Upper lobe of left lung (tissue), 6 donors: ENCODE measurements around the gene IST1. TPM values are rescaled to one million over a fixed set of nuclear protein-coding genes. Genes with fewer than 3 reads are reported as not detected.
A peak's percentile ranks its signal among the peaks of the same experiment; 100 is the strongest.
"Not testable (repeated sequence)": the region's sequence is repeated elsewhere in the genome, so short reads cannot be mapped to it uniquely, and the experiment has no call there.

Experiments
- ATAC-seq, 2 donors: fragments of 200-7000 bp; cut with Tn5 transposase; one replicate each; pipeline ENCODE4 v1.9.1; 2022; ENCODE audit warnings: mild to moderate bottlenecking in 2 of 2, moderate library complexity in 2 of 2; ENCODE audit not compliant: low FRiP score in 2 of 2
- DNase-seq, 2 donors: peaks; one replicate each; pipeline ENCODE4 v3.0.0-alpha.2; 2019 to 2020
- H3K27ac ChIP-seq, 4 donors: fragments of 200-600 bp; sonication (generic); one replicate each; pipeline ENCODE4 v1.5.1; 2016 to 2019
- H3K27me3 ChIP-seq, 4 donors: fragments of 200-600 bp; sonication (generic); one replicate each; pipeline ENCODE4 v1.5.1; 2017 to 2019
- H3K36me3 ChIP-seq, 4 donors: fragments of 200-600 bp; sonication (generic); one replicate each; pipeline ENCODE4 v1.5.1; 2016 to 2019
- H3K4me1 ChIP-seq, 4 donors: fragments of 200-600 bp; sonication (generic); one replicate each; pipeline ENCODE4 v1.5.1; 2018 to 2019
- H3K4me3 ChIP-seq, 4 donors: fragments of 200-600 bp; sonication (generic); one replicate each; pipeline ENCODE4 v1.5.1; 2017 to 2019; ENCODE audit warnings: mild to moderate bottlenecking in 2 of 4, moderate library complexity in 1 of 4
- H3K9me3 ChIP-seq, 4 donors: fragments of 200-600 bp; sonication (generic); one replicate each; pipeline ENCODE4 v1.5.1; 2018 to 2019
- EP300 ChIP-seq, 4 donors: sonication (generic); formaldehyde crosslinking; IDR thresholded peaks; one replicate each; pipeline ENCODE4 v1.5.1; 2017; ENCODE audit warnings: antibody characterized with exemption in 4 of 4, control low read depth in 2 of 4
- POLR2A ChIP-seq, 4 donors: fragments of 450-650 bp; IDR thresholded peaks; one replicate each; pipeline ENCODE4 v1.5.1; 2016 to 2017; ENCODE audit warnings: antibody characterized with exemption in 4 of 4, mild to moderate bottlenecking in 2 of 4
- POLR2AphosphoS5 ChIP-seq, 2 donors: sonication (generic); formaldehyde crosslinking; IDR thresholded peaks; one replicate each; pipeline ENCODE4 v1.5.1; 2017; ENCODE audit warnings: antibody characterized with exemption in 2 of 2
- WGBS, 2 donors: methylation state at CpG; one replicate each; pipeline ENCODE4 v1.1.5; 2017 to 2018; 5-methylcytosine and 5-hydroxymethylcytosine counted together
- total RNA-seq, 6 donors: library from RNA; depleted of rRNA in 4 of 6; stranded (reverse); fragments of >200 nt in 4 of 6; gene quantifications; one replicate each; pipeline versions ENCODE4 v1.1.0 to v1.2.1, GENCODE V29; 2016 to 2021
- TF ChIP-seq, protein P1 (sequence below), 6 experiments: fragments of 450-650 bp in 4 of 6; fragments of 200-600 bp in 2 of 6; sonication (generic) in 2 of 6; IDR thresholded peaks; one replicate each; pipeline ENCODE4 v1.5.1; 2016 to 2019; ENCODE audit warnings: antibody characterized with exemption in 6 of 6
- donor health status: DM: no; HTN: no; CAD: no; lungs with moderate emphysema.
- donor health status: DM: no; HTN: yes; CAD: no; lungs with severe emphysema.

Gene IST1
- total RNA-seq, 6 donors from 2014 or later, result 164 to 224 (median 176) TPM

DNA sequence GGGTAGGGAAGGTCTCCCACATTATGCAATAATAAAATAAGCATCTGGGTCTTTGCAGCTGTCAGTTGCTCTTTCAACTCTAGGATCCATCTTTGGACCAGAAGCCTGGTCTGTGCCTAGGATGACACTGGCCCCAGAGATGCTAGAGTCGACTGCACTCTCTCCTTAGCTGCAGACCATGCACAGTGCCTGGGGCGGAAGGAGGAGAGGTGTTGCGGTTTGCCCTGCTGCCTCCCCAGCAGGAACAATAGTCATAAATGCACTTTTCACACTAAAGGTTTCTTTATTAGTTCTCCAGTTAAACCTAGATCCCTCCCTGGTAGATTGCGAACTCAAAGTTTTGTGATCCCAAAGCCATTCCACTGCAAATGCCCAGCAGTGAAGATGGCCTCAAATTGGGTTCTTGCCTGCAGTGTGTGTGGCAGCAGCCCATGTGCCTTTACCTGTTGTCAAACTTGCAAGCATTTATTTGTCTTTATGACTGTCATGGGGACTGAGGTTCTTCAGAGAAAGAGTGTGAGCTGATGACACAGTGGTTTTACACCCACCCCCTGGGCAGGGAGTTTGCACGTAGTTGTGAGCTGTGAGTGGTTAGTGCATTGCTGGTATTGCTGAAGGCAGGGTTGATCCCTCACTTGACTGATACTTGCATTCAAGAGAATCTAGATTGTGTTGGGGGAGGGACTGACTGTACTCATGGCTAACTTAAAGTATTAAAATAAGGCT is 39.2 kb upstream of the IST1 start:
- no peak overlapping the region for H3K27ac ChIP-seq
- peaks cover 0 to 6% (median 0%) of the 10 kb centered on the region in 4 donors for H3K4me1 ChIP-seq
- no peak overlapping the region for H3K4me3 ChIP-seq
- peaks cover under 1 to 66% (median 35%) of the 10 kb centered on the region in 4 donors for H3K36me3 ChIP-seq
- DNase-seq (no peak), ATAC-seq (no peak)
- H3K27me3 ChIP-seq, result no peaks in the 10 kb centered on the region
- 84 to 92% methylated on average over 5 of the region's 5 CpGs for WGBS, 2 donors
- no peaks in the 10 kb centered on the region for H3K9me3 ChIP-seq
- no peak for TF ChIP-seq POLR2AphosphoS5 (IDR thresholded peaks at IDR 0.05)
- TF ChIP-seq, protein P1, sequence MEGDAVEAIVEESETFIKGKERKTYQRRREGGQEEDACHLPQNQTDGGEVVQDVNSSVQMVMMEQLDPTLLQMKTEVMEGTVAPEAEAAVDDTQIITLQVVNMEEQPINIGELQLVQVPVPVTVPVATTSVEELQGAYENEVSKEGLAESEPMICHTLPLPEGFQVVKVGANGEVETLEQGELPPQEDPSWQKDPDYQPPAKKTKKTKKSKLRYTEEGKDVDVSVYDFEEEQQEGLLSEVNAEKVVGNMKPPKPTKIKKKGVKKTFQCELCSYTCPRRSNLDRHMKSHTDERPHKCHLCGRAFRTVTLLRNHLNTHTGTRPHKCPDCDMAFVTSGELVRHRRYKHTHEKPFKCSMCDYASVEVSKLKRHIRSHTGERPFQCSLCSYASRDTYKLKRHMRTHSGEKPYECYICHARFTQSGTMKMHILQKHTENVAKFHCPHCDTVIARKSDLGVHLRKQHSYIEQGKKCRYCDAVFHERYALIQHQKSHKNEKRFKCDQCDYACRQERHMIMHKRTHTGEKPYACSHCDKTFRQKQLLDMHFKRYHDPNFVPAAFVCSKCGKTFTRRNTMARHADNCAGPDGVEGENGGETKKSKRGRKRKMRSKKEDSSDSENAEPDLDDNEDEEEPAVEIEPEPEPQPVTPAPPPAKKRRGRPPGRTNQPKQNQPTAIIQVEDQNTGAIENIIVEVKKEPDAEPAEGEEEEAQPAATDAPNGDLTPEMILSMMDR (IDR thresholded peaks at IDR 0.05), result no peak
- TF ChIP-seq EP300 (IDR thresholded peaks at IDR 0.05), result no peak
- no peak for TF ChIP-seq POLR2A (IDR thresholded peaks at IDR 0.05)

DNA sequence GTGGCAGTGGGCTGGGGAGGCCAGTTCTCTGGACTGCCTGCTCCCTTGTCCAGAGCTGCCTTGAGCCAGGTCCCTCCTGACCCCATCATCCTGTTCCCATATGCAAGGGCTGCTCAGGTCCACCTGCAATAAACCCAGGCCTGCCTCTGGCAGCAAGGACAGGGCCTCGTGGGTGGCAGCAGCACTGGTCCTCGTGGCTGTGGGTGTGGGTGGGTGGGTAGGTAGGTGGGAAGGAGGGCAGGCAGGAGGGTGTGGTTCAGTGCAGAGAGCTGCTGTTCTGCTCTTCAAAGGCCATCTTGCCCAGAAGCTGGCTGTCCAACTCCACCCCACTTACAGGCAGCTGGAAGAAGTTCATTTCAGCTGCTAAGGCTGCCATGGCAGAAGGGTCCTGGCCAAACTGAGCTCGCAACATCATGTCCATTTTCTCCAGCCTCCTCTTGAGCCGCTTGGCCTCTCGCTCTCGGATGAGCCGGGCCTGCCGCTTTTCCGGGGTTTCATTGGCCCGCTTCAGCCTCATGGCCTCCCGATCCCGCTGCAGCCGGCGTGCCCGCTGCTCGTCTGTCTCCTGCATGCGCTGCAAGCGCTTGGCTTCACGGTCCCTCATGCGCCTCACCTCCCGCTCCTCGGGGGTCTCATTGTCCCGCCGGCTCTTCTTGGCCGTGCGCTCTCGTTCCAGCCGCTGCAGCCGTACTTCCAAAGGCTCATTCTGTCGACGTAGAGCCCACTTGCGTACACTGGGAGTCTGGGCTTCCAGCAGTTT is 35.4 kb upstream of the IST1 start:
- ATAC-seq (no peak), DNase-seq (peak in 1 of 2 donors; percentile 68)
- Histone ChIP-seq H3K27me3 (no peaks in the 10 kb centered on the region), H3K9me3 (no peaks in the 10 kb centered on the region), H3K4me3 (no peak overlapping the region), H3K4me1 (no peaks in the 10 kb centered on the region), H3K36me3 (peaks cover 11 to 74% (median 41%) of the 10 kb centered on the region in 4 donors), H3K27ac (no peak overlapping the region)
- 96 to 98% methylated on average over 30 to 31 of the region's 32 CpGs for WGBS, 2 donors
- TF ChIP-seq, protein P1 (IDR thresholded peaks at IDR 0.05), result no peak
- TF ChIP-seq POLR2AphosphoS5 (IDR thresholded peaks at IDR 0.05), result no peak
- no peak for TF ChIP-seq EP300 (IDR thresholded peaks at IDR 0.05)
- TF ChIP-seq POLR2A (IDR thresholded peaks at IDR 0.05), result no peak

DNA sequence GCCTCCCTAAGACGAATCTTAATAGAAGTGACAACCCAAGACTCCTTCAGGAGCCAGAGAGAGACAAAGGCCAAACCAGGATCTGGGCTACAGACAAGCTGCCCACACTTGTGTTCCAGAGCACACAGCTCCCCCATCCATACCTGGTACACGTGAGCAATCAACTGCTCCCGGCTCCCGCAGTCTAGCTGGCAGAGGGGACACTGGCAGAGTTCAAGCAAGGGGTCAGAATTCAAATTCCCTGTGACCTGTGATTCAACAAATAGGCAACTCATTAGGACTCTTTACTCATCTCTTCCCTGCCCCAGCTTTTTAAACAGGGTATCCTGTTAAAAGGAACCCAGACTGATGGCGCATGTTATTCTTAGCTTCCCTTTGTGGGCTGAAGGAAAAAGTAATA is 31.3 kb upstream of the IST1 start:
- Histone ChIP-seq H3K36me3 (peaks cover 11 to 80% (median 41%) of the 10 kb centered on the region in 4 donors), H3K9me3 (no peaks in the 10 kb centered on the region), H3K27ac (no peak overlapping the region), H3K4me1 (no peaks in the 10 kb centered on the region), H3K27me3 (no peaks in the 10 kb centered on the region), H3K4me3 (no peak overlapping the region)
- WGBS, 2 donors, result 90 to 98% methylated on average over 5 of the region's 5 CpGs
- DNase-seq (no peak), ATAC-seq (no peak)
- no peak for TF ChIP-seq POLR2AphosphoS5 (IDR thresholded peaks at IDR 0.05)
- TF ChIP-seq POLR2A (IDR thresholded peaks at IDR 0.05), result no peak
- TF ChIP-seq, protein P1 (IDR thresholded peaks at IDR 0.05), result no peak
- TF ChIP-seq EP300 (IDR thresholded peaks at IDR 0.05), result no peak

DNA sequence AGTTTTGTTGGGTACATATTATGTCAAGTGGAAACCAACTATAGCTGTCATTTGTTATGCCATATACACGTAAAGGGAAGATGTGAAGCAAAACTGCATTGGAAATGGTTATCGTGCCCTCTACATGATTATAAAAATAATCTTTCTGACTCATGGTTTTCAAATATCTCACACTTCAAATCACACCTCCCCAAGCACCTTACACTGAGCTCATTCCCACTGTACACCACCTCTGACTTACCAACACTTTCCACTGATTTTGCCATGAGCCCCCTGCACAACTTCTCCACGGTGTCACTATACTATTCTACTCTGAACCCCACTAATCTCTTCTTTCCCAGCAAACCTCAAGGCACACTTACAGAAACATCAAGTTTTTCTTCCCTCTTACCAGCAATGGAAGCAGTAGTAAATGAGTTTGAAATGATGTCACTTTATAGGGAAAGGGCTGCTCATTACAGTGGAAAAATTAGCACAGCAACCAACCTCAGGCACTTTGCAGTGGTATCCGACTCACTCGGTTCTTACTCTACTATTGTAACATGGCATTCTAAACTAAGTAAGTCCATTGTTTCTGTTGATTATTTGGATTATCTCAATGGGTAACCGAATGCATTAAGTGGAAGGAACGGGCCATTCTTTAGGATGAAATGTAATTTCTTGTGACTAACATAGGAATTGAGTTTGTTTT is 30.0 kb upstream of the IST1 start:
- H3K27ac ChIP-seq, result no peak overlapping the region
- DNase-seq, result no peak
- peaks cover 11 to 77% (median 31%) of the 10 kb centered on the region in 4 donors for H3K36me3 ChIP-seq
- H3K4me1 ChIP-seq, result no peaks in the 10 kb centered on the region
- ATAC-seq, result no peak
- WGBS, 2 donors, result 82 to 87% methylated on average over 7 of the region's 7 CpGs
- TF ChIP-seq, protein P1 (IDR thresholded peaks at IDR 0.05), result no peak
- TF ChIP-seq POLR2AphosphoS5 (IDR thresholded peaks at IDR 0.05) (no peak), EP300 (IDR thresholded peaks at IDR 0.05) (no peak), POLR2A (IDR thresholded peaks at IDR 0.05) (no peak)
- no peaks in the 10 kb centered on the region for H3K9me3 ChIP-seq
- H3K27me3 ChIP-seq, result no peaks in the 10 kb centered on the region
- H3K4me3 ChIP-seq, result no peak overlapping the region

DNA sequence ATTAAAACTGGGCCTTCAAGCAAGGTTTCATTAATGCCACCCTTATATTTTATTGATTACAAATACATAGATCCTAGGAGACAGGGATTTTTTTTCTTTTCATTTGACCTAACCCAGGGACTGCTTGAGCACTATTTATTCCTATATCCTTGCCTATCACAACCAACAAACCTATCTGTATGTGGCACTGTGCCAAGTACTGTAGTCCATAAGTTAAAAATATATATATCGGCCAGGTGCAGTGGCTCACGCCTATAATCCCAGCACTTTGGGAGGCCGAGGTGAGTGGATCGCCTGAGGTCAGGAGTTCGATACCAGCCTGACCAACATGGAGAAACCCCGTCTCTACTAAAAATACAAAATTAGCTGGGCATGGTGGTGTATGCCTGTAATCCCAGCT is 28.2 kb upstream of the IST1 start:
- not testable (repeated sequence) for ATAC-seq, H3K9me3 ChIP-seq, H3K4me1 ChIP-seq, DNase-seq, H3K27ac ChIP-seq, H3K4me3 ChIP-seq, H3K27me3 ChIP-seq
- peaks cover 6 to 65% (median 20%) of the 10 kb centered on the region in 4 donors for H3K36me3 ChIP-seq
- WGBS, 2 donors, result 94 to 95% methylated on average over 6 of the region's 6 CpGs
